SK-N-SH (cell line): ENCODE results near the gene CCDC57.

Experiments used
- JUND ChIP-seq: IDR thresholded peaks from 2 replicates; pipeline ENCODE4 v1.4.0; 2012
- NRF1 ChIP-seq: IDR thresholded peaks from 2 replicates; pipeline ENCODE4 v1.6.1; 2012; ENCODE audit warnings: low read depth, mild to moderate bottlenecking, low read length
- SIN3A ChIP-seq: IDR thresholded peaks from 2 replicates; pipeline ENCODE4 v1.6.1; 2012; ENCODE audit warnings: low read depth, mild to moderate bottlenecking, low read length, moderate library complexity, borderline replicate concordance
- TF ChIP-seq, protein P1 (sequence below): fragments of 150-350 bp; IDR thresholded peaks from 2 replicates; pipeline ENCODE4 v1.6.1; 2017; ENCODE audit warnings: antibody characterized with exemption, low read length, low read depth, borderline replicate concordance

DNA sequence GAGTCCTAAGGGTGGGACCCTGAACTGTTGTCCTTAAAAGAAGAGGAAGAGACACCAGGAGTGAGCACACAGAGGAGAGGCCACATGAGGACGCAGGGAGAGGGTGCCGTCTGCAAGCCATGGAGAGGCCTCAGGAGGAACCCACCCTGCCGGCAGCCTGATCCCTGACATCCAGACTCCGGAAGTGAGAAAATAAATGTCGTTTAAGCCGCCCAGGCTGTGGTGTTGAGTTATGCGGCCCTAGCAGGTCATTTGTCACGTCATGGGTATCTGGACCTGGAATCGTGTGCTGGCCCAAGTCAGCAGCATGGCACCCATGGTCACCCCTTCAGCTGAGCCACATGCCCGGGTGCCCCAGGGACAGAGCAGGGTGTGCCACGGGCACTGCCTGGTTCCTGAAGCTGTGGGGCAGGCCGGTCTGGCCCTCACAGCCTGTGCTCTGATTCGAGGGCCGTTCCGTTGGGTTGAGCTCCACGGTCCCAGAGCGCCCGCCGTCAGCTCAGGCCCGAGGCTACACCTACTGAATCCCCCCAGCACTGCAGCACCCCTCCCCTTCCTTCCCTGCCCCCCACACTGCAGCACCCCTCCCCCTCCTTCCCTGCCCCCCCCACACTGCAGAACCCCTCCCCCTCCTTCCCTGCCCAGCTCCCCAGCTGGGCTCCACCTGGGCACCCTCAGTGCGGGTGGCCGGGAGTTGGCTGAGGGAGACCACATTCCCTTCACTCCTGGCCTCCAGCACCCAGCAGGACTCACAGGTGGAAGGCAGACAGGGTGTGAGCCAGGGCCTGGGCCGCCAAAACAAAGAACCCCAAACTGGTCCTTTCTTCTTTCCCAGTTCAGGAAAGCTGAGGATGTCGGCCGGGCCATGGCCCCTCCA lies 2.7 kb upstream of the CCDC57 start:
- TF ChIP-seq JUND = no peak
- TF ChIP-seq NRF1 = no peak
- no peak for TF ChIP-seq SIN3A
- TF ChIP-seq, protein P1, sequence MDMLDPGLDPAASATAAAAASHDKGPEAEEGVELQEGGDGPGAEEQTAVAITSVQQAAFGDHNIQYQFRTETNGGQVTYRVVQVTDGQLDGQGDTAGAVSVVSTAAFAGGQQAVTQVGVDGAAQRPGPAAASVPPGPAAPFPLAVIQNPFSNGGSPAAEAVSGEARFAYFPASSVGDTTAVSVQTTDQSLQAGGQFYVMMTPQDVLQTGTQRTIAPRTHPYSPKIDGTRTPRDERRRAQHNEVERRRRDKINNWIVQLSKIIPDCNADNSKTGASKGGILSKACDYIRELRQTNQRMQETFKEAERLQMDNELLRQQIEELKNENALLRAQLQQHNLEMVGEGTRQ = no peak
